ENCODE measurements around the gene RNF223.
A peak's percentile ranks its signal among the peaks of the same experiment; 100 is the strongest.
"Not testable (repeated sequence)": the region's sequence is repeated elsewhere in the genome, so short reads cannot be mapped to it uniquely, and the experiment has no call there.

The RNF223 gene

GRCh38 chr1:1065940-1066304, 8.2 kb downstream of the RNF223 start:
- H3K9me3 ChIP-seq (replicated peaks; ENCODE audit: low read length); H3K36me3 ChIP-seq (ENCODE audit: insufficient read depth, low read length); H3K4me3 ChIP-seq (ENCODE audit: low read length); H3K9ac ChIP-seq (ENCODE audit: low read depth, low read length); H3K4me1 ChIP-seq (ENCODE audit: control insufficient read depth, insufficient read depth, low read length); H3K4me2 ChIP-seq (ENCODE audit: low read length): not testable (repeated sequence)
- peaks cover 11% of the 10 kb centered on the region for H3K27me3 ChIP-seq (ENCODE audit: control insufficient read depth, insufficient read depth, low read length)

- H3K27me3 ChIP-seq (ENCODE audit: control insufficient read depth, insufficient read depth, low read length) = peaks cover 14% of the 10 kb centered on the region
- no peaks in the 10 kb centered on the region for H3K36me3 ChIP-seq (ENCODE audit: insufficient read depth, low read length)
- H3K4me3 ChIP-seq (ENCODE audit: low read length) = no peak overlapping the region
- H3K4me2 ChIP-seq (ENCODE audit: low read length) = no peak overlapping the region
- H3K4me1 ChIP-seq (ENCODE audit: control insufficient read depth, insufficient read depth, low read length) = peaks cover 10% of the 10 kb centered on the region
- no peaks in the 10 kb centered on the region for H3K9me3 ChIP-seq (replicated peaks; ENCODE audit: low read length)
- H3K9ac ChIP-seq (ENCODE audit: low read depth, low read length) = no peak overlapping the region
Observed at GRCh38 chr1:1065265-1065939, 8.7 kb downstream of the RNF223 start.

GRCh38 chr1:1063945-1064831, 9.9 kb downstream of the RNF223 start:
- H3K4me1 ChIP-seq (ENCODE audit: control insufficient read depth, insufficient read depth, low read length) = peaks cover 14% of the 10 kb centered on the region
- peaks cover 16% of the 10 kb centered on the region for H3K27me3 ChIP-seq (ENCODE audit: control insufficient read depth, insufficient read depth, low read length)
- no peaks in the 10 kb centered on the region for H3K36me3 ChIP-seq (ENCODE audit: insufficient read depth, low read length)
- H3K4me2 ChIP-seq (ENCODE audit: low read length) = peak overlapping the region; percentile 74
- no peak overlapping the region for H3K9ac ChIP-seq (ENCODE audit: low read depth, low read length)
- H3K4me3 ChIP-seq (ENCODE audit: low read length) = no peak overlapping the region
- H3K9me3 ChIP-seq (replicated peaks; ENCODE audit: low read length) = no peaks in the 10 kb centered on the region

- Histone ChIP-seq H3K9ac (ENCODE audit: low read depth, low read length) (no peak overlapping the region), H3K4me2 (ENCODE audit: low read length) (peak overlapping the region; percentile 74), H3K36me3 (ENCODE audit: insufficient read depth, low read length) (no peaks in the 10 kb centered on the region), H3K9me3 (replicated peaks; ENCODE audit: low read length) (no peaks in the 10 kb centered on the region), H3K4me1 (ENCODE audit: control insufficient read depth, insufficient read depth, low read length) (peaks cover 21% of the 10 kb centered on the region), H3K4me3 (ENCODE audit: low read length) (no peak overlapping the region), H3K27me3 (ENCODE audit: control insufficient read depth, insufficient read depth, low read length) (peaks cover 22% of the 10 kb centered on the region)
Observed at GRCh38 chr1:1063261-1063944, 10.7 kb downstream of the RNF223 start.

- H3K9me3 ChIP-seq (replicated peaks; ENCODE audit: low read length) = no peaks in the 10 kb centered on the region
- no peak overlapping the region for H3K4me2 ChIP-seq (ENCODE audit: low read length)
- no peak overlapping the region for H3K9ac ChIP-seq (ENCODE audit: low read depth, low read length)
- no peak overlapping the region for H3K4me3 ChIP-seq (ENCODE audit: low read length)
- no peaks in the 10 kb centered on the region for H3K36me3 ChIP-seq (ENCODE audit: insufficient read depth, low read length)
- peaks cover 28% of the 10 kb centered on the region for H3K27me3 ChIP-seq (ENCODE audit: control insufficient read depth, insufficient read depth, low read length)
- H3K4me1 ChIP-seq (ENCODE audit: control insufficient read depth, insufficient read depth, low read length) = peaks cover 27% of the 10 kb centered on the region
Observed at GRCh38 chr1:1062348-1063163, 11.6 kb downstream of the RNF223 start.

DNA sequence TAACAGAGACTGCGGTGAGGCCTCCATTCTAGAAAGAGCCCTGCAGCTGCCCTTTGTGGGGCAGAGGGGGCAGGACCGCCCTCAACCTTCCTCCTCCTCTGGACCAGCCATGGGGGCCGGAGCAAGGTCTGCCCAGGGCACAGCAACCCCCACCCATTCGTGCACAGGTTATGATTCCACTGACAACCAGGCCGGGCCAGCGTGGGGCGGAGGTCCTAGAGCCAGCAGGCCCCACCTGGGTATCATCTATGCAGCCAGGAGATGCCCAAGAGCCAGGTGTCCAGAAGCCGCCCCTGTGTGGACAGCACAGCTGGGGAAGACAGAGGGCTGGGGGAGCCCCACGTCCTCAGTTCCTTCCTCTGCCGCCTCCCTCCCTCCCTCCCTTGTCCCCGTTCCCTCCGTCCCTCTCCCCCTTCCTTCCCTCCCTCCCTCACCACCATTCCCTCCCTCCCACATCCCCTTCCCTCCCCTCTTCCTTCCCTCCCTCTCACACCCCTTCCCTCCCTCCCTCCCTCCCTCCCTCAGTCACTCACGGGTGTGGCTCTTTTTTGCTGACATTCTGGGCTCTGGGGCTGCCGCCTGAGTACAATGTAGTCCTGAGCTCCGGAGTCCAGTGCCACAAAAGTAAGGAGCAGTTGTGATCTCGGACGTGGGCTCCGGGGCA, 12.3 kb downstream of the RNF223 start:
- Histone ChIP-seq H3K4me3 (ENCODE audit: low read length) (no peak overlapping the region), H3K9ac (ENCODE audit: low read depth, low read length) (no peak overlapping the region), H3K27me3 (ENCODE audit: control insufficient read depth, insufficient read depth, low read length) (peaks cover 28% of the 10 kb centered on the region), H3K9me3 (replicated peaks; ENCODE audit: low read length) (no peaks in the 10 kb centered on the region), H3K4me2 (ENCODE audit: low read length) (no peak overlapping the region), H3K36me3 (ENCODE audit: insufficient read depth, low read length) (no peaks in the 10 kb centered on the region), H3K4me1 (ENCODE audit: control insufficient read depth, insufficient read depth, low read length) (peaks cover 27% of the 10 kb centered on the region)

- Histone ChIP-seq H3K36me3 (ENCODE audit: insufficient read depth, low read length) (no peaks in the 10 kb centered on the region), H3K9ac (ENCODE audit: low read depth, low read length) (no peak overlapping the region), H3K4me3 (ENCODE audit: low read length) (no peak overlapping the region), H3K4me1 (ENCODE audit: control insufficient read depth, insufficient read depth, low read length) (peaks cover 27% of the 10 kb centered on the region), H3K9me3 (replicated peaks; ENCODE audit: low read length) (no peaks in the 10 kb centered on the region), H3K4me2 (ENCODE audit: low read length) (peak overlapping the region; percentile 94), H3K27me3 (ENCODE audit: control insufficient read depth, insufficient read depth, low read length) (peaks cover 28% of the 10 kb centered on the region)
Observed at GRCh38 chr1:1060281-1061000, 13.7 kb downstream of the RNF223 start.

DNA sequence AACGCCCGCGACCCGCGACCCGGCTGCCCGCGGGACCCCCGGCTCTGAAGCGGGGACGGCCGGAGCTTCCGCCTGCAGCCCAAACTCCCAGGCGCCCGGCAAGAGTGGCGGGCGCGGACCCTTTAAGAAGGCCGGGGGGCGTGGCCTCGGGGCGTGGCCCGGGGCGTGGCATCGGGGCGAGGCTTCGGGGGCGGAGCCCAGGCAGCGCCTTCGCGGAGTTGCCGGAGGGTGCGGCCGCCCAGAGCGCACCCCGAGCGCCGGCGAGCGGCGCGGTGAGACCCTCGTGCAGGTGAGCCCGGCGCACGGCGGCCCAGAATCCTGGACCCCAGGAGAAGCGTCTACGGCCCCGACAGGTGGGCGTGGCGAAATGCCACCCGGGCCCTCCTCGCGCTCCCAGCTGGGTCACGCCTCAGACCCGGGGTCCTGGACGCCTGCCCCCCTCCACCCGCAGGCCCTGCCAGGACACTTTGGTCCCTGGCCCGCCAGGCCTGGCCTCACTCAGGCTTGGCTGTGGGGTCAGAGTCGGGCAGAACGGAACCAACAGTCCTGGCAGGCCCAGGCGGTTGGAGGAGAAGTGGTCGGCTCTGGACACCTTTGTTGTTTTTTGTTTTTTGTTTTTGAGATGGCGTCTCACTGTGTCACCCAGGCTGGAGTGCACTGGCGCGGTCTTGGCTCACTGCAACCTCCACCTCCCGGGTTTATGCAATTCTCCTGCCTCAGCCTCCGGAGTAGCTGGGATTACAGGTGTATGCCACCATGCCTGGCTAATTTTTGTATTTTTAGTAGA, 14.4 kb downstream of the RNF223 start:
- Histone ChIP-seq H3K9ac (ENCODE audit: low read depth, low read length) (no peak overlapping the region), H3K4me3 (ENCODE audit: low read length) (peak overlapping the region; percentile 71), H3K27me3 (ENCODE audit: control insufficient read depth, insufficient read depth, low read length) (peaks cover 28% of the 10 kb centered on the region), H3K36me3 (ENCODE audit: insufficient read depth, low read length) (no peaks in the 10 kb centered on the region), H3K4me1 (ENCODE audit: control insufficient read depth, insufficient read depth, low read length) (peaks cover 27% of the 10 kb centered on the region), H3K9me3 (replicated peaks; ENCODE audit: low read length) (no peaks in the 10 kb centered on the region), H3K4me2 (ENCODE audit: low read length) (peak overlapping the region; percentile 94)

- no peaks in the 10 kb centered on the region for H3K36me3 ChIP-seq (ENCODE audit: insufficient read depth, low read length)
- peak overlapping the region; percentile 71 for H3K4me3 ChIP-seq (ENCODE audit: low read length)
- peaks cover 22% of the 10 kb centered on the region for H3K4me1 ChIP-seq (ENCODE audit: control insufficient read depth, insufficient read depth, low read length)
- H3K9me3 ChIP-seq (replicated peaks; ENCODE audit: low read length) = no peaks in the 10 kb centered on the region
- peak overlapping the region; percentile 94 for H3K4me2 ChIP-seq (ENCODE audit: low read length)
- peaks cover 28% of the 10 kb centered on the region for H3K27me3 ChIP-seq (ENCODE audit: control insufficient read depth, insufficient read depth, low read length)
- no peak overlapping the region for H3K9ac ChIP-seq (ENCODE audit: low read depth, low read length)
Observed at GRCh38 chr1:1058921-1059493, 15.1 kb downstream of the RNF223 start.
